KOPT-K1 (cell line): Measurements from ENCODE around the gene SCUBE3.

ENCODE experiments used
- H3K27ac ChIP-seq: fragments of 200-600 bp; sonication (generic); 2 replicates; pipeline ENCODE4 v1.5.1; 2016; ENCODE audit warnings: antibody characterized with exemption, mild to moderate bottlenecking, low read depth, low read length; ENCODE audit not compliant: poor library complexity, severe bottlenecking
- H3K36me3 ChIP-seq: fragments of 200-600 bp; sonication (generic); 2 replicates; pipeline ENCODE4 v1.5.1; 2017; ENCODE audit warnings: antibody characterized with exemption, mild to moderate bottlenecking, low read length, moderate library complexity; ENCODE audit not compliant: insufficient read depth
- H3K9me3 ChIP-seq: fragments of 200-600 bp; sonication (generic); 2 replicates; pipeline ENCODE4 v1.5.1; 2017; ENCODE audit warnings: antibody characterized with exemption, low read length, mild to moderate bottlenecking; ENCODE audit not compliant: insufficient read depth, poor library complexity, severe bottlenecking

Gene SCUBE3

DNA sequence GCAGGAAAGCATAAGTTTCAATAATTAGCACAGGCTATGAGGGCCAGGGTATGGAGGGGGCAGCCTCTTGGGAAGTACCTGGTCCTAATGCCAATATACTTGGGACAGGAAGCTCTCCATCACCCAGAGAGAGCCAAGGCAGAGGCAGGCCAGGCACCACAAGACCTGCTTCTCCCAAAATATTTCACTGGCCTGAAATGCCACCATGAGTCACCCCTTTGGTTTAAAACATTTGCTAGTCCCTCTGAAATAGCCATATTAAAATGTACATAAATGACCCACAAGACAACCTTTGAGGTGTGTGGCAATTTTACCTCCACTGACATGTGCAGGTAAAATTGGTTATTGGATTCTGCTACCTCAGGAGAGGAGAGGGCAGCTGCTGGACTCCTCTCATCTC, 23.4 kb upstream of the SCUBE3 start:
- Histone ChIP-seq H3K36me3 (no peaks in the 10 kb centered on the region), H3K27ac (no peak overlapping the region)

DNA sequence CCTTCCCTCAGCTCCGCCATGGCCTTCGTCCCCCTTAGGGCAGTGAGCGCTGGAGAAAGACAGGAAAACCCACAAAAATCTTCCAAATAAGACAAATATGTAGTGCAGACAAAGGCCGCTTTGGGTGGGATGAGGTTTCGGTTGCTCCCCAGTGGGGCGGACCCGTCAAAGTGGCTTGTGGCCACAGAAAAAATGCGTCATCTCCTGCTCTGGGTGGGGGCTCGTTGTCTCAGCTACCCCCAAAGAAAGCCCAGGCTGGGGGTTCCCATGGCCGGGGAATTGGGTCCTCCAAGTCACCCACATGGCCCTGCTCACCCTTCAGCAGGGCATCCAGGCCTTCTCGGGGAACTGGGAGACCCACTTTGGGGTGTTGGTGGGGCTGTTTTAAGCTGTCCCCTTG, 21.9 kb upstream of the SCUBE3 start:
- no peak overlapping the region for H3K27ac ChIP-seq
- H3K36me3 ChIP-seq = no peaks in the 10 kb centered on the region
- no peaks in the 10 kb centered on the region for H3K9me3 ChIP-seq

More for the DNA sequence above, 23.4 kb upstream of the SCUBE3 start:
- H3K9me3 ChIP-seq = no peaks in the 10 kb centered on the region

DNA sequence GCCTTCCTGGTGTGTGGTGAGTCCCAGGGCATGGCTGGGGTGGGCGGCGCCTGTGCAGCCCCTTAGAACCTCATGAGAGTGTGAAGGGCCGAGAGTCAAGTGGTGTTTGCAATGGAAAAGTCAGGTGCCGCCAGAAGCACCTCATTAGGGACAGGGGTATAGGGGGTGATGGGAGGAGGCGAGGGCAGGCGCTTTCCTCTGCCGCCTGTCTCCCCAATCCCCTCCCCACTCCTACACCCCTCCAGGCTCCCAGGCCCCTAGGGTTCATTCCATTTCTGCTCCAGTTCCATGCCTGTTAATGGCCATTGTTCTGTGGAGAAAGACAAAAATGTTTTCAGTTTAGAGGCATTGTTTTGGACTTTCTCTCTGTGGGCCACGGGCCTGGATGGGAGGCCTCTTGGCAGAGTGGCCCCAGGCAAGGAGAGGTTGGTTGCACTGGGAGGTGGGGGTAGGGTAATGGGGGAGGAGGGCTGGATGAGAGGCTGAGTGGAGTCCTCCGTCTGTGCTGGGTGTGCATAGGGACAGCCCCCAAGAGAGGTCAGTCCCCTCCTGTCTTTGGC, 21.4 kb upstream of the SCUBE3 start:
- Histone ChIP-seq H3K36me3 (no peaks in the 10 kb centered on the region), H3K27ac (no peak overlapping the region)

DNA sequence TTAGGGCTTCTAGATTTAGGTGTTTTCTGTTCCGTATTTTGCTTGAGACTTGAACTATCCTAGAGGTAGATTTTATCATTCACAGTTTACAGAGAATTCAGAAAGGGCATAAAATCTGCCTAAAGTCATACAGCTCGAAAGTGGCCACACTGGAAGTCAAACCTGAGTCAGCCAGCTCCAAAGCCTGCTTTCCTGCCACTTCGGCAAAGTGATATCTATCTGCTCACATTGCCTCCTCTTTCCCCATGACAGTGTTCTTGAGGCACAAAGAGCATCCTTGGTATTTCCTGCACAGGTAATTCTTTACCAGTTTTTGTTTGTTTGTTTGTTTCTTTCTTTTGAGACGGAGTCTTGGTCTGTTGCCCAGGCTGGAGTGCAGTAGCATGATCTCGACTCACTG, 19.4 kb upstream of the SCUBE3 start:
- H3K9me3 ChIP-seq = no peaks in the 10 kb centered on the region
- no peak overlapping the region for H3K27ac ChIP-seq
- no peaks in the 10 kb centered on the region for H3K36me3 ChIP-seq

More for the DNA sequence above, 21.4 kb upstream of the SCUBE3 start:
- no peaks in the 10 kb centered on the region for H3K9me3 ChIP-seq

- Histone ChIP-seq H3K36me3 (no peaks in the 10 kb centered on the region), H3K9me3 (no peaks in the 10 kb centered on the region)
Observed at GRCh38 chr6:35195120-35195780, 18.5 kb upstream of the SCUBE3 start.

GRCh38 chr6:35197196-35197595, 16.6 kb upstream of the SCUBE3 start:
- no peaks in the 10 kb centered on the region for H3K36me3 ChIP-seq
- no peaks in the 10 kb centered on the region for H3K9me3 ChIP-seq
- no peak overlapping the region for H3K27ac ChIP-seq

More at GRCh38 chr6:35195120-35195780, 18.5 kb upstream of the SCUBE3 start:
- no peak overlapping the region for H3K27ac ChIP-seq

GRCh38 chr6:35199866-35200265, 13.9 kb upstream of the SCUBE3 start:
- Histone ChIP-seq H3K36me3 (no peaks in the 10 kb centered on the region), H3K9me3 (no peaks in the 10 kb centered on the region), H3K27ac (no peak overlapping the region)

DNA sequence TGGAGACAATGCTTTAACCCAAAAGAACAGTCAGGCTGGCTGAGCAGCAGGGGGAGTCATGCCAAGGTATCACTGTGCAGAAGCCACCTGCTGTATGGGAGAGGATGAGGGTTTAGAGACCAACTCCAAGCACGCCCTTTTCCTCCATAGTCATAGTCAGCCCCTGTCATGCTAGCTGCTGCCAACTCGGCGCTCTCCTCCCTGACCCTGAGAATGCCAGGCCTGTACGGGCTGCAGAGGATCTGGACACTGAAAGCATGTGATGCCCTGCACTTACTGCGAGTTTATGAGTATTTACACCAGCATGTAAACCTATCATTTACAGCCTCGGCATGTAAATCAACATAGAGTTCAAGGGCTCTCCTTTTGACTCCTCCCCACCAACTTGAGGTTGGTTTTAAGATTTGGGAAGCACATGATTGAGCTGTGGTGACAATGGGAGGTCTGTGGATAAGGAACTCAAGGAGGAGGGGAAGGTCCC, 11.7 kb upstream of the SCUBE3 start:
- Histone ChIP-seq H3K9me3 (no peaks in the 10 kb centered on the region), H3K27ac (no peak overlapping the region), H3K36me3 (no peaks in the 10 kb centered on the region)

DNA sequence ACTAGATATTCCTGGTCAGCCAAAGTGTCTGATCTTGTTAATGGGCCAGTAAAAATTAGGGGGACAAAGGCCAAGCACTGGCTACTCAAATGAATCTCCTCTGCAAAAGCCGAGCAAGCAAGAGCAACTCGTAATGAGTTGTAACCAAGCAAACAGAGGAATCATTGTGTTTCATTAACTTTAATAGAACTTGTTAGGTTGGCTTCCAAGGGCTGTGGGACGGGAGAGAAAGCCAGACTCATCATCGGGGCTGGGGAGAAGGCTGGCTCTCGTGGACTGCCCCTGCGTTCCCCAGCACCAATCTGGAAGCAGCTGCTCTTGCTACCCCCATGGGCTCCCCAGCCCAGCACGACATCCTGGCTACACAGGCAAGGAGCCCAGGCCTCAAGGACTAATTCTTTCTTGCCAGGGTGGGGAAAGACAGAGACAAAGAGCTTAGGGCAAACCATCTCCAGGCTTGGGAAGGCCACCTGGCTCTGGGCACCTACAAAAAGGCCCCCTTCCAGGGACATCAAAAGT, 10.5 kb upstream of the SCUBE3 start:
- H3K36me3 ChIP-seq = no peaks in the 10 kb centered on the region
- no peak overlapping the region for H3K27ac ChIP-seq
- no peaks in the 10 kb centered on the region for H3K9me3 ChIP-seq

DNA sequence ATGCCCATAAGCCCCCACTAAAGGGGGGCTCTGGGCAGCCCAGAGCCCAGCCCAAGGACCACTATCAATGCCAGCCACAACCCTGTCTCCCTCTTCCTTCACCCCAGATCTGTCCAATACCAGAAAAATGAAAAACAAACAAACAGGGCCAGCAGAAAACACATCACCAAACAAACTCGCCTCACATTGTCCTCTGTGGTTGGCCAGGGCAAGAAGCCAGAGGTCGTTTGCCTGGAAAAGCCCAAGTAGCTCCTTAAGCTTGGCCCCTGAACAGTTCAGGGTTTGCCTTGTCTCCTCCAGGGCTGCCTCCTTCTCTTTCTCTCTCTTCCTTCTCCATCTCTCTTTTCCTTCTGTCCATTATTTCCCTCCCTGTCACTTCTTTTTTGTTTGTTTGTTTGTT, 10.1 kb upstream of the SCUBE3 start:
- Histone ChIP-seq H3K9me3 (no peaks in the 10 kb centered on the region), H3K27ac (no peak overlapping the region), H3K36me3 (no peaks in the 10 kb centered on the region)

GRCh38 chr6:35206346-35206745, 7.4 kb upstream of the SCUBE3 start:
- no peaks in the 10 kb centered on the region for H3K36me3 ChIP-seq
- no peak overlapping the region for H3K27ac ChIP-seq
- no peaks in the 10 kb centered on the region for H3K9me3 ChIP-seq

GRCh38 chr6:35208419-35208818, 5.3 kb upstream of the SCUBE3 start:
- no peaks in the 10 kb centered on the region for H3K36me3 ChIP-seq
- H3K9me3 ChIP-seq = no peaks in the 10 kb centered on the region
- no peak overlapping the region for H3K27ac ChIP-seq

GRCh38 chr6:35209081-35209480, 4.7 kb upstream of the SCUBE3 start:
- H3K27ac ChIP-seq = no peak overlapping the region
- H3K36me3 ChIP-seq = no peaks in the 10 kb centered on the region
- no peaks in the 10 kb centered on the region for H3K9me3 ChIP-seq

GRCh38 chr6:35209622-35210247, 4.0 kb upstream of the SCUBE3 start:
- no peaks in the 10 kb centered on the region for H3K36me3 ChIP-seq
- no peak overlapping the region for H3K27ac ChIP-seq
- no peaks in the 10 kb centered on the region for H3K9me3 ChIP-seq

- no peaks in the 10 kb centered on the region for H3K36me3 ChIP-seq
- no peaks in the 10 kb centered on the region for H3K9me3 ChIP-seq
- no peak overlapping the region for H3K27ac ChIP-seq
Observed at GRCh38 chr6:35213298-35213791, 411 bp upstream of the SCUBE3 start.
